CD4-positive, alpha-beta T cell (primary cell): Measurements from ENCODE around the gene OR10W1. TPM values are rescaled to one million over a fixed set of nuclear protein-coding genes. Genes with fewer than 3 reads are reported as not detected.

Experiments
- ATAC-seq: fragments of 200-7000 bp; cut with Tn5 transposase; one replicate; pipeline ENCODE4 v1.10.0; 2022; ENCODE audit warnings: mild to moderate bottlenecking; ENCODE audit not compliant: poor library complexity
- CTCF ChIA-PET: fragments of 350-600 bp; sonication (Branson Sonifier 250); formaldehyde crosslinking; loops from one replicate; lab custom pipeline; 2021; ENCODE audit warnings: antibody characterized with exemption, inconsistent platforms; lab: Charles Lee
- POLR2A ChIA-PET: fragments of 350-600 bp; sonication (Branson Sonifier 250); formaldehyde crosslinking; loops from one replicate; lab custom pipeline; 2021; ENCODE audit warnings: antibody characterized with exemption, inconsistent platforms; lab: Charles Lee
- DNase-seq, 14 experiments: peaks; one replicate each; pipeline ENCODE4 v3.0.0-alpha.2; 2013 to 2020; ENCODE audit warnings: mixed read lengths in 2 of 14
- H3K27ac ChIP-seq, 2 donors: one replicate each; pipeline versions ENCODE4 v1.5.1 to v1.7.0; 2013; ENCODE audit warnings: low read length in 2 of 2, low read depth in 1 of 2, mild to moderate bottlenecking in 1 of 2
- H3K27me3 ChIP-seq, 2 experiments: 1 replicate in 1 of 2; 2 replicates in 1 of 2; pipeline versions ENCODE4 v1.6.1 to v1.7.0; 2013; ENCODE audit warnings: low read length in 2 of 2, control low read depth in 1 of 2, mild to moderate bottlenecking in 1 of 2, moderate library complexity in 1 of 2; ENCODE audit not compliant: insufficient read depth in 2 of 2, control insufficient read depth in 1 of 2
- H3K36me3 ChIP-seq: one replicate; pipeline ENCODE4 v1.6.1; 2013; ENCODE audit warnings: low read length, control low read depth; ENCODE audit not compliant: insufficient read depth
- H3K4me1 ChIP-seq: one replicate; pipeline ENCODE4 v1.6.1; 2013; ENCODE audit warnings: low read length, control low read depth; ENCODE audit not compliant: insufficient read depth
- H3K4me3 ChIP-seq: one replicate; pipeline ENCODE4 v1.5.1; 2013; ENCODE audit warnings: mild to moderate bottlenecking, low read length, moderate library complexity
- H3K9me3 ChIP-seq, 2 experiments: 1 replicate in 1 of 2; 2 replicates in 1 of 2; pipeline versions ENCODE4 v1.6.1 to v1.7.0; 2013; ENCODE audit warnings: low read length in 2 of 2, mild to moderate bottlenecking in 2 of 2, control low read depth in 1 of 2, moderate library complexity in 1 of 2; ENCODE audit not compliant: control insufficient read depth in 1 of 2, insufficient read depth in 1 of 2
- H3K27ac Mint-ChIP-seq: one replicate; pipeline ENCODE4 v1.8.0; 2020; ENCODE audit warnings: mixed read lengths
- H3K27me3 Mint-ChIP-seq: one replicate; pipeline ENCODE4 v1.8.0; 2021; ENCODE audit warnings: mixed read lengths
- H3K36me3 Mint-ChIP-seq: one replicate; pipeline ENCODE4 v1.8.0; 2021; ENCODE audit warnings: low read depth, mixed read lengths
- H3K4me1 Mint-ChIP-seq: one replicate; pipeline ENCODE4 v1.8.0; 2021; ENCODE audit warnings: low read depth, mixed read lengths
- H3K4me3 Mint-ChIP-seq: one replicate; pipeline ENCODE4 v1.8.0; 2020; ENCODE audit warnings: mild to moderate bottlenecking, mixed read lengths
- H3K9me3 Mint-ChIP-seq: one replicate; pipeline ENCODE4 v1.8.0; 2020; ENCODE audit warnings: mixed read lengths
- CTCF ChIP-seq: fragments of 200-600 bp; IDR thresholded peaks from one replicate; pipeline ENCODE4 v1.8.0; 2022; ENCODE audit warnings: antibody characterized with exemption, mild to moderate bottlenecking
- intact Hi-C, 2 experiments: fragments of 100-400 bp; cut with DNase I in 1 of 2; cut with micrococcal nuclease in 1 of 2; formaldehyde crosslinking; loops; one replicate each; pipeline versions ENCODE4 v1.15.1 to v1.9.0; 2023 to 2025; cut with DNase I, micrococcal nuclease
- total RNA-seq, 174 experiments: library from RNA in 2 of 174; stranded (reverse) in 2 of 174; gene quantifications; one replicate each; pipeline ENCODE4 v1.2.3 and lab custom pipeline; 2021 to 2026

The OR10W1 gene
- total RNA-seq, 2 experiments from 2014 or later, result not detected

GRCh38 chr11:58259983-58260382 lies 8.1 kb downstream of the OR10W1 start:
- Histone ChIP-seq H3K27me3 (no peaks in the 10 kb centered on the region), H3K4me1 (no peaks in the 10 kb centered on the region), H3K36me3 (no peaks in the 10 kb centered on the region), H3K4me3 (no peak overlapping the region), H3K9me3 (peaks cover 0 to 5% of the 10 kb centered on the region in 2 experiments), H3K27ac (no peak overlapping the region)
- TF ChIP-seq CTCF, result no peak
- no peak for ATAC-seq
- DNase-seq, result no peak
- peaks cover under 1% of the 10 kb centered on the region for H3K9me3 Mint-ChIP-seq
- ChIA-PET CTCF (no interaction called here), POLR2A (no interaction called here)
- intact Hi-C loops, result no loop called here
- no peak overlapping the region for H3K27ac Mint-ChIP-seq
- H3K4me1 Mint-ChIP-seq, result no peaks in the 10 kb centered on the region
- peaks cover 16% of the 10 kb centered on the region for H3K27me3 Mint-ChIP-seq
- H3K4me3 Mint-ChIP-seq, result no peak overlapping the region
- H3K36me3 Mint-ChIP-seq, result no peaks in the 10 kb centered on the region

GRCh38 chr11:58254936-58255335 lies 13.1 kb downstream of the OR10W1 start:
- no peak overlapping the region for H3K4me3 ChIP-seq
- TF ChIP-seq CTCF, result no peak
- ATAC-seq, result no peak
- Mint-ChIP-seq H3K36me3 (no peaks in the 10 kb centered on the region), H3K4me3 (no peak overlapping the region), H3K27me3 (peaks cover 9% of the 10 kb centered on the region), H3K9me3 (peaks cover 11% of the 10 kb centered on the region), H3K27ac (no peak overlapping the region), H3K4me1 (no peaks in the 10 kb centered on the region)
- CTCF ChIA-PET, result no interaction called here
- POLR2A ChIA-PET, result no interaction called here
- no peaks in the 10 kb centered on the region for H3K4me1 ChIP-seq
- no peaks in the 10 kb centered on the region for H3K9me3 ChIP-seq
- H3K27me3 ChIP-seq, result no peaks in the 10 kb centered on the region
- no peak overlapping the region for H3K27ac ChIP-seq
- H3K36me3 ChIP-seq, result no peaks in the 10 kb centered on the region
- DNase-seq, result no peak
- intact Hi-C loops, result no loop called here

GRCh38 chr11:58243954-58244353 lies 24.1 kb downstream of the OR10W1 start:
- no peak overlapping the region for H3K4me3 Mint-ChIP-seq
- peaks cover 0 to 10% of the 10 kb centered on the region in 2 experiments for H3K9me3 ChIP-seq
- no peak overlapping the region for H3K4me3 ChIP-seq
- H3K4me1 ChIP-seq, result no peaks in the 10 kb centered on the region
- no peaks in the 10 kb centered on the region for H3K4me1 Mint-ChIP-seq
- no peak for TF ChIP-seq CTCF
- H3K9me3 Mint-ChIP-seq, result peaks cover 7% of the 10 kb centered on the region
- intact Hi-C loops, result no loop called here
- DNase-seq (no peak), ATAC-seq (no peak)
- no peaks in the 10 kb centered on the region for H3K36me3 ChIP-seq
- no peaks in the 10 kb centered on the region for H3K36me3 Mint-ChIP-seq
- H3K27ac Mint-ChIP-seq, result no peak overlapping the region
- H3K27me3 Mint-ChIP-seq, result peaks cover 10% of the 10 kb centered on the region
- peaks cover 0 to 7% of the 10 kb centered on the region in 2 experiments for H3K27me3 ChIP-seq
- POLR2A ChIA-PET, result no interaction called here
- no peak overlapping the region for H3K27ac ChIP-seq
- CTCF ChIA-PET, result no interaction called here
